Measurements from ENCODE around the gene OR5B3.
"Not testable (repeated sequence)": the region's sequence is repeated elsewhere in the genome, so short reads cannot be mapped to it uniquely, and the experiment has no call there.

Gene OR5B3

DNA sequence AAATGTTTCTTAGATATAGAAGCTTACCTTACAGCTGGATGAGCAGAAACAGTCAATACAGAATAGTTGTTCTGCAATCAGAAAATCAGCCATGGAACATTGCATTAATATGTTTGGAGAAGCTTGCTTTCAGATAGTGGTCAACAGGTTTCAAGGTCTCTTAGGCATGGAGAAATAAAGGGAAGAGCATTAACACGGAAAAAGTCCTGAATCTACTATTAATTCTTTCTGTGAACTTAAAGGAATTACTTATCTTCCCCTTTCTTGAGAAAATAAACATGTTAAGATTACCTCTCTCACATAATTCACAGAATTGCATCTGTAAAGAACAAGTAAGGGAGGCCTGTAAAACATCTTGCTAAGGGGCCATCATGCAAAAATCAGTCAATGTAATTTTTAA lies at the start of gene OR5B3:
TSS of gene OR5B3 (minus strand) at position 101 of the 400 bp plus-strand sequence. CDS start 3,465 bp downstream, outside the sequence.
- DNase-seq: no peak

- no peak for DNase-seq
Observed at GRCh38 chr11:58451585-58451984, 44.9 kb upstream of the OR5B3 start.

- no peak for DNase-seq
Observed at GRCh38 chr11:58446294-58446693, 39.6 kb upstream of the OR5B3 start.

DNA sequence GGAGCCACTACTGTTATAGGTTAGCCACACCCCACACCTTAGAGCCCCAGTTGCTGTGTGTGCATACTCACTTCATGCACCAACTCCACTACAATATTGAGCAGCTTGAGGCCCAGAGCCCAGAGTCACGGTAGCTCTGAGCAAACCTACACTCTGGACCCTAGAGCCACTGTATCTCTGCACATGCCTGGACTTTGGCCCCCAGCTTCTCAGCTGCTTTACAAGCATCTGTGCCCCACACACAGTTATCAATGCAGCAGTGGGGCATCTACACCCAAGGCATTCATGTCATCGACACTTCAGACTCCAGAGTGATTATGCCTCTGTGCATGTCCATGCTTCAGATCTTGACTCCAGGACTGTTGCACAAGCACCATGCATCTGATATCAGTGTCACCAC lies 37.6 kb upstream of the OR5B3 start:
- DNase-seq: no peak

GRCh38 chr11:58442136-58442535 lies 35.5 kb upstream of the OR5B3 start, which contains the start of gene OR5B12:
Gene OR5B12 (minus strand): TSS chr11:58442236. CDS start chr11:58440151, 2,085 bp downstream.
- no peak for DNase-seq

- no peak for DNase-seq
Observed at GRCh38 chr11:58438486-58438885, 31.8 kb upstream of the OR5B3 start.

GRCh38 chr11:58434217-58434616 lies 27.5 kb upstream of the OR5B3 start:
- DNase-seq: no peak

DNA sequence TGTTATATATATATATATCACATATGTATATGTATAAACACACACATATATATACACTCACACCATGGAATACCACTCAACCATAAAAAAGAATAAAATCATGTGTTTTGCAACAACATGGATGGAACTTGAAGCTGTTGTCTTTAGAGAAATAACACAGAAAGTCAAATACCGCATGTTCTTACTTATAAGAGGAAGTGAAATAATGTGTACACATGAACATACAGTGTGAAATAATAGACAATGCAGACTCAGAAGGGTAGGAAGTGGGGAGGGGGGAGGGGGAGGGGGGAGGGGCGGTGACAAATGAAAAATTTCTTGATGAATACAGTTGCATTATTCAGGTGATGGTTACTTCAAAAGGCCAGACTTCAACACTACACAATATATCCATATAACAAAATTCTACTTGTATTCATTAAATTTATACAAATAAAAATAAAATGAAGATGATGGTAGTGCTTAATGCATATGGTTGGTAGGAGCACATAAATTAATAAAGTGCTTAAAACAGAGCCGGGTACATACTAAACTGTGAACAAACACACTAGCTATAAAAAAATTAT lies 27.0 kb upstream of the OR5B3 start:
- no peak for DNase-seq

- DNase-seq: no peak
Observed at GRCh38 chr11:58429273-58429672, 22.6 kb upstream of the OR5B3 start.

DNA sequence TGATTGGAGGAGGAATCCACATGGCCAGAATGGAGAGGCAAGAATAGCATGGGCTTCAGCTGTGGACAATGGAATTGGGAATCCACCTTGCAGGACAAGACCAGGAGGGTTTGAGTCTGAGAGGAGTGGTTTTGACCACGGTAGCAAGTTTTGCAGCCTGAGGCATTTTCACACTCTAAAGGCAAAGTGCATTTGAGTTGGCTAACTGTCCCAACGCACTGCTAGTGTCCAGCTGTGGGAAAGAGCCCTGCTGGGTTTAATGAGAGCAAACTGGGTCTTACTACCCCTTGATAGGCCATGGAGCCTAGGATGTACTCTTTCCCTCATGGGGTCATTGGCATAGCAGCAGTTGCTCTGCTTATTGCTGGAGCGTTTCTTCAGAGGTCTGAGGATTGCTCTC lies 21.3 kb upstream of the OR5B3 start, which contains the start of gene OR5B2:
TSS of gene OR5B2 (minus strand) at position 101 of the 400 bp plus-strand sequence. CDS start 4,860 bp downstream, outside the sequence.
- DNase-seq: no peak

GRCh38 chr11:58399622-58400021 lies 7.1 kb downstream of the OR5B3 start:
- not testable (repeated sequence) for DNase-seq

DNA sequence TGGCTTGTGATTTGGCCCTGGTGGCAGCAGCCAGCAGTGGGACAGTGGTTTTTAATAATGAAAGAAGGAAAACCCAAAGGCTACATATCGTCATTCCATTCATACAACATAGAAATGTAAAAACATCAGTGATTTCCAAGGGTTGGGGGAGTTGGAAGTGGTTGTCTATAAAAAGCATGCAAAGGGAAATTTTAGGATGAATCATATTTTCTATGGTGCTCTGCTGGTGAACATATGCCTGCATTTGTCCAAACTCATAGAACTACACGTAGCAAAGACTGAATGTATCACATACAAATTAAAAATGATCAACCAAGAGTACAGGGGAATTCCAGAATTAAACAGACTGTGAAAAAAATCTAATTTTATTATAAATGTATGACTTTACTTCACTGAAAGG lies 11.1 kb downstream of the OR5B3 start:
- no peak for DNase-seq

DNA sequence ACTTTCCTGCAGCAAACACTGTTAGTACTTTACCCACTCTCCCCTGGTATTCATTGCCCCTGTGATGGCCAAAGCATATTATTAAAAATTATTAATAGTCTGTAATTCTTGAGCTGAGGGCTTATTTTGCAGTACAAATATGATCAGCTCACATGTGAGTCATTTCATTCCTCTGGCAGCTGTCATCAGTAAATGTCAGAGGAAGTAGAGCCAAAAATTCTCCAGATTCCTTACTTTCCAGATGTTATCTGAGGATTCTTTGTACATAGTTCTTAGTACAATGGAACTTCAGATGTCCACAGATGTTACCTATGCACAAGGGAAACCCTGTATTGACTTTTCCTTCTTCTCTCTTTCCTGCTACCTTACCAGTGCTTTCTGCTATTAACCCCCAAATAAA lies 12.5 kb downstream of the OR5B3 start:
- no peak for DNase-seq

GRCh38 chr11:58392746-58393145 lies 13.9 kb downstream of the OR5B3 start:
- no peak for DNase-seq

DNA sequence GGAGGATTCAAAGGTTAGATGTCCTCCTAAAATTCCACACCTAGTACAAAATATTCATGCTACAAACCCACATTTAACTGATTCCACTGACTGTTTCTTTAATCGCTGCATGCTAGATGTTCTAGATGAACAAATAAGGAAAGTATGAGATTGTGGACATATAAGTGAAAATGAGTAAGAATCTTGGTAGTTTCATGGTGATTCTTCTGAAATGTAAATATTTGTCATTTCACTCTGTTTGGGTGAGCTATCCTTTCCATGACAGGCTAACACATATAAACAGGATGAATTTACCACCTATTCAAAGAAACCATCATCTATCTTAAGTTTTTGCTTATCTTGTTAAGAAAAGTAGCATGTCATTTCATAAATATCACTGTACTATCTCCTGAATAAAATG lies 14.8 kb downstream of the OR5B3 start:
- DNase-seq: no peak

GRCh38 chr11:58390551-58391063 lies 16.1 kb downstream of the OR5B3 start:
- no peak for DNase-seq

- no peak for DNase-seq
Observed at GRCh38 chr11:58358969-58359368, 47.7 kb downstream of the OR5B3 start, which contains the start of gene OR5B17. Gene OR5B17 (minus strand): TSS chr11:58359069. CDS start chr11:58359069, 0 bp downstream.

GRCh38 chr11:58354727-58355126 lies 51.9 kb downstream of the OR5B3 start:
- DNase-seq: no peak
